Skeletal muscle cell (primary cell): Measurements from ENCODE around the gene BORCS5.
"Not testable (repeated sequence)": the region's sequence is repeated elsewhere in the genome, so short reads cannot be mapped to it uniquely, and the experiment has no call there.

Experiments
- DNase-seq: peaks from one replicate; pipeline ENCODE4 v3.0.0-alpha.2; 2010; ENCODE audit warnings: low read depth
- H3K4me3 ChIP-seq: 2 replicates; pipeline ENCODE4 v1.5.1; 2011; ENCODE audit warnings: low read depth, mild to moderate bottlenecking, control low read depth, low read length, moderate library complexity

BORCS5 gene

GRCh38 chr12:12351468-12352185, 5.3 kb upstream of the BORCS5 start:
- DNase-seq = not testable (repeated sequence)

GRCh38 chr12:12353276-12353675, 3.6 kb upstream of the BORCS5 start:
- H3K4me3 ChIP-seq = no peak overlapping the region
- DNase-seq = no peak

More at GRCh38 chr12:12351468-12352185, 5.3 kb upstream of the BORCS5 start:
- H3K4me3 ChIP-seq = not testable (repeated sequence)

GRCh38 chr12:12353807-12354206, 3.1 kb upstream of the BORCS5 start:
- H3K4me3 ChIP-seq = no peak overlapping the region
- DNase-seq = no peak

- no peak for DNase-seq
- peak overlapping the region; percentile 73 for H3K4me3 ChIP-seq
Measured at GRCh38 chr12:12356467-12356895, 397 bp upstream of the BORCS5 start.

- no peak for DNase-seq
- peak overlapping the region; percentile 73 for H3K4me3 ChIP-seq
Measured at GRCh38 chr12:12357719-12358461, 1.0 kb downstream of the BORCS5 start.

GRCh38 chr12:12358528-12358927, 1.6 kb downstream of the BORCS5 start:
- no peak overlapping the region for H3K4me3 ChIP-seq
- no peak for DNase-seq

GRCh38 chr12:12364787-12365445, 8.0 kb downstream of the BORCS5 start:
- H3K4me3 ChIP-seq = no peak overlapping the region
- no peak for DNase-seq

- H3K4me3 ChIP-seq = no peak overlapping the region
- no peak for DNase-seq
Measured at GRCh38 chr12:12365446-12365802, 8.5 kb downstream of the BORCS5 start.

- H3K4me3 ChIP-seq = no peak overlapping the region
- DNase-seq = no peak
Measured at GRCh38 chr12:12365931-12366431, 9.1 kb downstream of the BORCS5 start.

GRCh38 chr12:12366701-12367481, 10.0 kb downstream of the BORCS5 start:
- no peak for DNase-seq
- H3K4me3 ChIP-seq = no peak overlapping the region

- no peak overlapping the region for H3K4me3 ChIP-seq
- no peak for DNase-seq
Measured at GRCh38 chr12:12367482-12367998, 10.7 kb downstream of the BORCS5 start.

GRCh38 chr12:12372946-12373722, 16.3 kb downstream of the BORCS5 start:
- no peak for DNase-seq
- no peak overlapping the region for H3K4me3 ChIP-seq

GRCh38 chr12:12376646-12377448, 20.0 kb downstream of the BORCS5 start:
- DNase-seq = no peak

GRCh38 chr12:12378616-12379015, 21.7 kb downstream of the BORCS5 start:
- DNase-seq = no peak
- H3K4me3 ChIP-seq = no peak overlapping the region

More at GRCh38 chr12:12376646-12377448, 20.0 kb downstream of the BORCS5 start:
- no peak overlapping the region for H3K4me3 ChIP-seq

GRCh38 chr12:12379831-12380730, 23.2 kb downstream of the BORCS5 start:
- DNase-seq = no peak
- no peak overlapping the region for H3K4me3 ChIP-seq

- no peak overlapping the region for H3K4me3 ChIP-seq
- no peak for DNase-seq
Measured at GRCh38 chr12:12380949-12381593, 24.2 kb downstream of the BORCS5 start.
